ENCODE results near the gene PHACTR3. TPM values are rescaled to one million over a fixed set of nuclear protein-coding genes. Genes with fewer than 3 reads are reported as not detected.

Gene PHACTR3
- total and polyA plus RNA-seq, 2 experiments from 2014 or later, result 0.45 to 0.61 TPM

GRCh38 chr20:59733351-59733750, 129.0 kb downstream of the PHACTR3 start:
- no peak for DNase-seq (ENCODE audit: low spot score)
- H3K27me3 ChIP-seq (ENCODE audit: insufficient read depth), result peaks cover 4% of the 10 kb centered on the region; the same call in 1 of the 2 replicates
- Mint-ChIP-seq H3K27me3 (ENCODE audit: insufficient read depth, low read depth, poor library complexity) (peaks cover 14% of the 10 kb centered on the region), H3K9me3 (no peaks in the 10 kb centered on the region; the same call in 2 of the 3 replicates), H3K36me3 (ENCODE audit: low read depth) (no peaks in the 10 kb centered on the region), H3K4me1 (no peaks in the 10 kb centered on the region), H3K27ac (no peak overlapping the region), H3K4me3 (no peak overlapping the region)
- no peak overlapping the region for H3K27ac ChIP-seq (ENCODE audit: low read depth)
- no peak overlapping the region for H3K4me2 ChIP-seq
- H3K4me1 ChIP-seq (ENCODE audit: insufficient read depth), result no peaks in the 10 kb centered on the region
- H3K9me2 ChIP-seq (ENCODE audit: insufficient read depth), result no peaks in the 10 kb centered on the region
- no peak for ATAC-seq
- H4K20me1 ChIP-seq (replicated peaks; ENCODE audit: insufficient read depth), result no peaks in the 10 kb centered on the region
- H3K36me3 ChIP-seq (ENCODE audit: insufficient read depth), result no peaks in the 10 kb centered on the region
- no peak overlapping the region for H3K4me3 ChIP-seq
- H3K79me2 ChIP-seq (replicated peaks; ENCODE audit: insufficient read depth), result no peaks in the 10 kb centered on the region
- no peak overlapping the region for H2AFZ ChIP-seq
- no peak for TF ChIP-seq CREB1 (CRISPR knock-in tag; IDR thresholded peaks at IDR 0.05; ENCODE audit: low read depth)
- no peak for TF ChIP-seq NANOG (IDR thresholded peaks at IDR 0.05; ENCODE audit: borderline replicate concordance)
- TF ChIP-seq, protein P1, sequence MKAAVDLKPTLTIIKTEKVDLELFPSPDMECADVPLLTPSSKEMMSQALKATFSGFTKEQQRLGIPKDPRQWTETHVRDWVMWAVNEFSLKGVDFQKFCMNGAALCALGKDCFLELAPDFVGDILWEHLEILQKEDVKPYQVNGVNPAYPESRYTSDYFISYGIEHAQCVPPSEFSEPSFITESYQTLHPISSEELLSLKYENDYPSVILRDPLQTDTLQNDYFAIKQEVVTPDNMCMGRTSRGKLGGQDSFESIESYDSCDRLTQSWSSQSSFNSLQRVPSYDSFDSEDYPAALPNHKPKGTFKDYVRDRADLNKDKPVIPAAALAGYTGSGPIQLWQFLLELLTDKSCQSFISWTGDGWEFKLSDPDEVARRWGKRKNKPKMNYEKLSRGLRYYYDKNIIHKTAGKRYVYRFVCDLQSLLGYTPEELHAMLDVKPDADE (IDR thresholded peaks at IDR 0.05), result no peak
- no peak for TF ChIP-seq STAT1 (IDR thresholded peaks at IDR 0.05; ENCODE audit: unreplicated experiment)
- no peak for TF ChIP-seq POLR2AphosphoS5 (IDR thresholded peaks at IDR 0.05; ENCODE audit: low read depth)
- no peak for TF ChIP-seq EZH2phosphoT487 (IDR thresholded peaks at IDR 0.05; ENCODE audit: unreplicated experiment)
- no peak for TF ChIP-seq ZNF462 (CRISPR knock-in tag; IDR thresholded peaks at IDR 0.05)
- no peak for TF ChIP-seq ZNF331 (CRISPR knock-in tag; IDR thresholded peaks at IDR 0.05; ENCODE audit: low read depth)
- TF ChIP-seq CTCF (conservative IDR thresholded peaks at IDR 0.05; ENCODE audit: low read depth in 2 of 2), result no peak
- no peaks in the 10 kb centered on the region for H3F3A ChIP-seq (replicated peaks; ENCODE audit: low read depth)
